Measurements from ENCODE around the gene LAPTM5. TPM values are rescaled to one million over a fixed set of nuclear protein-coding genes. Genes with fewer than 3 reads are reported as not detected.

LAPTM5 gene
- total and polyA plus RNA-seq, 8 donors = 3.7 to 80.5 (median 10.9) TPM

DNA sequence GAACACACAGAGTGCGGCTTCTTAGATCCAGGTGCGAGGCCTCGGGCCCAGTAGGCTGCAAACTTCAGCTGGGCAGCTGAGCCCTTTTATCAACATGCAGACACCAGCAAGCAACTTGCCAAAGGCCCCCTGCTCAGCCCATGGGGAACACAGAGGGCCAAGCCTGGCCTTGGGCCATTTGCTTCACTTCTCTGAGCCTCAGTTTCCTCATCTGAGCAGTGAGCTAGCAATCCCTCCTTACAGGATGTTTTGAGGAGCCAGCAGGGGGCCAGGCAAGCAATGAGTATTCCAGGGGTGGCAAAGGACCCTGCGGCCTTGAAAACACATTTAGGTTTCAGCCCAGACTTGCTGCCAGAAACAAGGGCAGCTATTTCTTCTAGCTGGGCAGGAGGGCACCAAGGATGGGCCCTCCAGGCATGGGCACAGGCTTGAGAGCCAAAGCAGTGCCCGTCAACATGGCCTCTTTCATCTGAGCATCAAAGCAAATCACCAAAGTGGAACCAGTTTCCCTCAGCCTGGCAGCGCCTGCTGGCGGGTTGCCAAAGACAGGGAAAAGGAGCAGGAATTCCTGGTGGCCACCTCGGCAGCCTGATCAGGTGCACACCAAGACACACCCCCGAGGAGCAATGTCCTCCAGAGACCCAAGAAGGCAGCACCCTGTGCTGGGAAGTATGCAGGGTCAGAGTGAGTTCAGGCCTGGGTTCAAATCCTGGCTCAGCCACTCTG, 35.6 kb downstream of the LAPTM5 start:
- H3K36me3 ChIP-seq = peaks cover 0 to 3% (median 0%) of the 10 kb centered on the region in 3 donors
- ATAC-seq (no peak), FAIRE-seq (no peak), DNase-seq (peak in 3 of 6 donors; percentile 63 to 77 (median 76))
- 64 to 66% methylated on average over 9 of the region's 9 CpGs for WGBS, 2 donors
- intact Hi-C loops (cut with DNase I) = loop anchor here in 2 of 3 donors (5.0 to 10.0 kb wide), 3 partner anchors 163 to 190 kb away; partner anchors contain the start of gene SDC3 (in 1 of the 2)
- no peak overlapping the region for H3K27ac ChIP-seq
- H3K4me1 ChIP-seq = peaks cover 0 to 8% (median 0%) of the 10 kb centered on the region in 3 donors
- TF ChIP-seq, protein P1, sequence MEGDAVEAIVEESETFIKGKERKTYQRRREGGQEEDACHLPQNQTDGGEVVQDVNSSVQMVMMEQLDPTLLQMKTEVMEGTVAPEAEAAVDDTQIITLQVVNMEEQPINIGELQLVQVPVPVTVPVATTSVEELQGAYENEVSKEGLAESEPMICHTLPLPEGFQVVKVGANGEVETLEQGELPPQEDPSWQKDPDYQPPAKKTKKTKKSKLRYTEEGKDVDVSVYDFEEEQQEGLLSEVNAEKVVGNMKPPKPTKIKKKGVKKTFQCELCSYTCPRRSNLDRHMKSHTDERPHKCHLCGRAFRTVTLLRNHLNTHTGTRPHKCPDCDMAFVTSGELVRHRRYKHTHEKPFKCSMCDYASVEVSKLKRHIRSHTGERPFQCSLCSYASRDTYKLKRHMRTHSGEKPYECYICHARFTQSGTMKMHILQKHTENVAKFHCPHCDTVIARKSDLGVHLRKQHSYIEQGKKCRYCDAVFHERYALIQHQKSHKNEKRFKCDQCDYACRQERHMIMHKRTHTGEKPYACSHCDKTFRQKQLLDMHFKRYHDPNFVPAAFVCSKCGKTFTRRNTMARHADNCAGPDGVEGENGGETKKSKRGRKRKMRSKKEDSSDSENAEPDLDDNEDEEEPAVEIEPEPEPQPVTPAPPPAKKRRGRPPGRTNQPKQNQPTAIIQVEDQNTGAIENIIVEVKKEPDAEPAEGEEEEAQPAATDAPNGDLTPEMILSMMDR (IDR thresholded peaks at IDR 0.05) = no peak
- H3K27me3 ChIP-seq = no peaks in the 10 kb centered on the region
- H3K9me3 ChIP-seq = no peaks in the 10 kb centered on the region
- H3K4me3 ChIP-seq = no peak overlapping the region

DNA sequence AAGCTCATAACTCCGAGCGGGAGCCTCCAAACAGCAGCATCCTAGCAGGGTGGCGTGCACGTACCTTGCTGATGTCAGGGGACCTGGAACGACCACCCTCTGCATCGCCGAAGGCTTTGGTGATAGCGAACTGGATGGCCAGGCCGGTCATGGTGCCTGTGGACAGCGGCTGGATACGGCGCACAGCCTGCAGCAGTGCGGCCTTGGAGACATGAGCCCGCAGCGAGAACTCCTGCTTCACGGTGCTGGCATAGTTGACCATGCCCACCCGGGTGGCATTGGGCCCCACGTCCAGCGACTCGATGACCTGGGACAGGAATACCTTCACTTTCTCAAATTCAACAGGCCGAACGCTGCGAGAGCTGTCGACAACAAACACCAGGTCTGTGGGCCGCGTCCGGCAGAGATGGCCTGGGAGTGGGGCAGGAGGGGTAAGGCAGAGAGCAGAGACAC, 36.2 kb downstream of the LAPTM5 start:
- Histone ChIP-seq H3K4me1 (peaks cover 0 to 8% (median 0%) of the 10 kb centered on the region in 3 donors), H3K27ac (no peak overlapping the region), H3K36me3 (no peaks in the 10 kb centered on the region), H3K27me3 (no peaks in the 10 kb centered on the region), H3K9me3 (no peaks in the 10 kb centered on the region), H3K4me3 (no peak overlapping the region)
- TF ChIP-seq, protein P1 (IDR thresholded peaks at IDR 0.05) = no peak
- 94% methylated on average over 27 of the region's 27 CpGs for WGBS, 2 donors
- intact Hi-C loops (cut with DNase I) = loop anchor here in 2 of 3 donors (5.0 to 10.0 kb wide), 3 partner anchors 163 to 191 kb away; partner anchors contain the start of gene SDC3 (in 1 of the 2)
- ATAC-seq (no peak), FAIRE-seq (no peak), DNase-seq (peak in 1 of 6 donors; percentile 68)

DNA sequence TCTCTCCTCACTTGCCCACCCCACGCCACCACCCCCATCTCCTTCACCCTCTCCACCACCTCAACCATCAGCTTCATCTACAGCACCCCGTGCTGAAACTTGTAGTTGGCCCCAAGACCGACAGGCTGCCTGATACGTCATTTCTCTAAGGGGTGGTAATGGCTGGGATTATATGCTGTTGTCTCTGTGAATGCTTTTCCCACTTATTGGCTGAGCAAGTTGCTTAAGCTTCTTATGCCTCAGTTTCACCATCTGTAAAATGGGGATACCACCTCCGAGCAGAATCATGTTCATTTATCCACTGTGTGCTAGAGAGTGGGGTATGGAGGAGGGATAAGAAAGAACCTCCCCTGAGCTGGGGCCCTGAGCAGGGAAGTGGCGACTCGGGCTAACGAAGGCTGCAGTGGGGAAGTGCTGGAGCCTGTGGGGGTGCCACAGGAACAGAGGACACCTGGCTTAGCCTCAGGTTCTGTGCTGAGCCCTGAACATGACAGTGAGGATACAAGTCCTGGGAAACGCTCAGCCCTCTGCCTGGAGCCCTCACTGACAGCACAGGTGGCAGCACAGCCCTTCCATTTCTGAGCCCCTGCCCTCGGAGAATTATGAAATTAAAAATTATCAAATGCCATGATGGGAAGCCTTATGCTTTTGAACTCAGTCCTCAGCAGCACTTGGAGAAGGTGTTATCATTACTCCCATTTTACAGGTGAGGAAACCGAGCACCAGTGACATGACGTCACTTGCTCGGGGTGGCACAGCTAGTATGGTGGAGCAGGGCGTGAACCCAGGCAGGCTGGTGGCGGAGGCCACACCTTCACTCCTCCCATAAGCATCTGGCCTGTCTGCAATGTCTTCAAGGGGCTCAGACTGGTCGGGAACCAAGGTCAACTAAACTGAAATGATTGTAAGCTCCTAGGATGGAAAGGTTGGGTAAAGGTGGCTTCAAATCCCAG, 37.0 kb downstream of the LAPTM5 start:
- no peaks in the 10 kb centered on the region for H3K9me3 ChIP-seq
- H3K27me3 ChIP-seq = no peaks in the 10 kb centered on the region
- H3K36me3 ChIP-seq = no peaks in the 10 kb centered on the region
- H3K27ac ChIP-seq = no peak overlapping the region
- intact Hi-C loops (cut with DNase I) = loop anchor here in 2 of 3 donors (5.0 to 10.0 kb wide), 3 partner anchors 164 to 192 kb away; partner anchors contain the start of gene SDC3 (in 1 of the 2)
- DNase-seq (peak in 1 of 6 donors; percentile 37), FAIRE-seq (no peak), ATAC-seq (no peak)
- no peak overlapping the region for H3K4me3 ChIP-seq
- peaks cover 0 to 8% (median 0%) of the 10 kb centered on the region in 3 donors for H3K4me1 ChIP-seq
- WGBS, 2 donors = 86 to 89% methylated on average over 16 of the region's 16 CpGs
- TF ChIP-seq, protein P1 (IDR thresholded peaks at IDR 0.05) = no peak

DNA sequence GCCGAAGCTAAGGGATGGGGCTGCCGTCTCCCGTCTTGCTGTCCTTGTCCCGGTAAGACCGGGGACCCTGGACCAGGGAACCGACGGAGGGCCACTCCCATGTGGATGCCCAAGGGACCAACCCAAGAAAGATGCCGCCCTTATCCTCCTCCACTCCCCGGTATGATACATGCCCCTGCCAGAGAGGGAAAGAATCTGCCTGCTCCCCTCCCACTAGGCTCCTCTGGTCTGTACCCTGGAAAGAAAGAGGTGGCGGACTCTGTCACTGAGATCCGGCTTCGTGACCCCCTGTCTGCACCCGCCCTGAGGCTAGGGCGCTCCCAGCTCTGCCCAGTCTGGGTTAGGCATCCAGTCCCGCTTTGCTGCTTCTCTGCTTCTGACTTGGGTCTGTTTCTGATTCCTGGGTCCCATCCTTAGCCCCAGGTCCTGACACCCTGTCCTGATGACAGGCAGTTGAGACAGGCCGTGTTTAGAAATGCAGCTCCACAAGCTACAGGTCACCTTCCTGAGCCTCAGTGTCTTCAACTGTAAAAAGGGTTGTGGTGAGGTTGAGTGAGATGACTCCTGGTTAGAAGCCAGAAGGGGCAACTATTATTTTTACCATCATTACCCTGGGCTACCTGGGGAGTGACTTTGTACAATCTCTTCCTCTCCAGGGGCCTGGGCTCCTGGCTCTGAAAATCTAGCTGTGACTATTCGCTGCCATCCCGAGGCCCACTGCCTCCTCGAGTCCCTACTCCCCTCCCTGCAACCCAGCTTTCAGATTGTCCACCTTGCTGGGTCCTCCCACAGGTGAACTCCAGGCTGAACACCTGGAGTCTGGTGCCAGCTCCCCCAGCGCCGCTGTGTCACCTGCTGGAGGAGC, 37.9 kb downstream of the LAPTM5 start:
- ATAC-seq (no peak), DNase-seq (peak in 2 of 6 donors; percentile 48 to 56), FAIRE-seq (no peak)
- Histone ChIP-seq H3K9me3 (no peaks in the 10 kb centered on the region), H3K27me3 (no peaks in the 10 kb centered on the region), H3K36me3 (no peaks in the 10 kb centered on the region), H3K27ac (peak overlapping the region in 3 of 4 donors; percentile 97 to 100 (median 99)), H3K4me3 (peak overlapping the region in 3 of 4 donors; percentile 29 to 64 (median 48)), H3K4me1 (peaks cover 0 to 8% (median 0%) of the 10 kb centered on the region in 3 donors)
- WGBS, 2 donors = 32 to 33% methylated on average over 20 to 21 of the region's 21 CpGs
- intact Hi-C loops (cut with DNase I) = loop anchor here in 2 of 3 donors (2.0 to 10.0 kb wide), 4 partner anchors 59 to 193 kb away; partner anchors contain the start of gene SDC3 (in 1 of the 2)
- TF ChIP-seq, protein P1 (IDR thresholded peaks at IDR 0.05) = no peak
